GM12872 (cell line): ENCODE results near the gene ARHGAP23.

Source experiments
- TF ChIP-seq, protein P1 (sequence below): IDR thresholded peaks from 3 replicates; pipeline ENCODE4 v1.5.1; 2011; ENCODE audit warnings: low read depth, mild to moderate bottlenecking, low read length, moderate library complexity; ENCODE audit not compliant: insufficient read depth

ARHGAP23 gene

DNA sequence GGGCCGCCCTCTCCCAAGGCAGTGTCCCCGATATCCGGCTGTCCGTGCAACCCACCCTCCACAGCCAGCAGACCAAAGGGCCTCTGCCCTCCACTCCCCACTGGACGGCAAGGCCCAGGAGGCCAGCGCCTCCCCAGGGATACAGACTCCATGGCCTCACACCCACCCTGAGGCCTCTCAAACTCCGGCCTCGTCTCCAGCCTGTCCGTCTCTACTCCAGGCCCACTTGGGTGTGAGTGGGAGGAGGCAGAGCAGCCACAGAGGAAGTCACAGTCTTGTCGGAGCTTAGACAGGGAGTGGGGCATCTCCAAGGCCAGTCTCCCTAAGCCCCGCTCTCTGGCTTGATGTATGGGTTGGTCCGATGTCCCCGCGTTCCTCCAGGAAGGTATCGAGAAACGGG is 104.2 kb downstream of the ARHGAP23 start:
- TF ChIP-seq, protein P1, sequence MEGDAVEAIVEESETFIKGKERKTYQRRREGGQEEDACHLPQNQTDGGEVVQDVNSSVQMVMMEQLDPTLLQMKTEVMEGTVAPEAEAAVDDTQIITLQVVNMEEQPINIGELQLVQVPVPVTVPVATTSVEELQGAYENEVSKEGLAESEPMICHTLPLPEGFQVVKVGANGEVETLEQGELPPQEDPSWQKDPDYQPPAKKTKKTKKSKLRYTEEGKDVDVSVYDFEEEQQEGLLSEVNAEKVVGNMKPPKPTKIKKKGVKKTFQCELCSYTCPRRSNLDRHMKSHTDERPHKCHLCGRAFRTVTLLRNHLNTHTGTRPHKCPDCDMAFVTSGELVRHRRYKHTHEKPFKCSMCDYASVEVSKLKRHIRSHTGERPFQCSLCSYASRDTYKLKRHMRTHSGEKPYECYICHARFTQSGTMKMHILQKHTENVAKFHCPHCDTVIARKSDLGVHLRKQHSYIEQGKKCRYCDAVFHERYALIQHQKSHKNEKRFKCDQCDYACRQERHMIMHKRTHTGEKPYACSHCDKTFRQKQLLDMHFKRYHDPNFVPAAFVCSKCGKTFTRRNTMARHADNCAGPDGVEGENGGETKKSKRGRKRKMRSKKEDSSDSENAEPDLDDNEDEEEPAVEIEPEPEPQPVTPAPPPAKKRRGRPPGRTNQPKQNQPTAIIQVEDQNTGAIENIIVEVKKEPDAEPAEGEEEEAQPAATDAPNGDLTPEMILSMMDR = no peak

DNA sequence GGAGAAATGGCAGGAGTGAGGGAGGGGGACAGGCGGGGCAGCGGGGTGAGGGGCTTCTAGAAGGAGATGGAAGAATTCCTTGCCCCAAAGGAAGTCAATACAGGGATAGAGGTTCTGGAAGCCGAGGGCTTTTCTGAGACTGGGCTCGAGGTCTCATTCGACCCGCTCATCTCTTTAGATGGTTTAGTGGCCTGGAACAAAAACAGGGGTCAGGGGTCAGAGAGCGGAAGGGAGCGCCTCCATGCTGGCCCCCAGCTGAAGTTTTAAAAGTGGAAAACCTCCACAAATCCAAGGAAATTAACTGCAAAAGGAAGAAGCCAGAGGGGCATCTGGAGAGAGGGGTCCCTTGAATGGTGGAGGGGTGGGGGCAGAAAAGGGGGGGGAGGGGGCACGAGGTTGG is 105.0 kb downstream of the ARHGAP23 start:
- TF ChIP-seq, protein P1 = no peak

DNA sequence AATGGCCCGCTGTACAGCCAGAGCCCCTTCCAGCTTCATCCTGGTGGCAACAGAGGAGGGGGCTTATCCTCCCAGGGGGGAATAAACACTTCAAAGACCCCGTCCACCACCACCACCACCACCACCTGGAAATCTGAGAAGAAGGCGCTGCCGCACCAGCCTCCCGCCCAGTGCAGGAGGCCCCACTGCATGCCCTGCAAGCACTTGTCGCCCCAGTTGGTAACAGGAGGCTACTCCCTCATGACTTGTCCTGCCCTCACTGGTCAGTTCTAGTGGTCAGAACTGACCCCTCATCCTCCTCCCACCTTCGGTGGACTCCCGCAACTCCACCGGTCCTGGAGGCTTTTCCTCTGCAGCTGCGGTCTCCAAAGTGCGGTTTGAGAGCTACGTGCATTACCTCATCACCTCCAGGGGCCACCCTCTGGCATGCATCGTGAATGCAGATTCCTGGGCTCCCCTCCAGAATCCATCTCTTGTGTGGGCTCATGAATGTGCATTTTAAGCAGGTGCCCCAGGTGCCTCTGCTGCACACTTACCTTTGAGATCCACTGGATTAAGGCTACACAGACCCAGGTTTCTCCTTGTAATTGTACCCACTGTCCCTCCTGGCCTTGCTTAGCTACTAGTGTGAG is 105.7 kb downstream of the ARHGAP23 start:
- TF ChIP-seq, protein P1 = no peak

DNA sequence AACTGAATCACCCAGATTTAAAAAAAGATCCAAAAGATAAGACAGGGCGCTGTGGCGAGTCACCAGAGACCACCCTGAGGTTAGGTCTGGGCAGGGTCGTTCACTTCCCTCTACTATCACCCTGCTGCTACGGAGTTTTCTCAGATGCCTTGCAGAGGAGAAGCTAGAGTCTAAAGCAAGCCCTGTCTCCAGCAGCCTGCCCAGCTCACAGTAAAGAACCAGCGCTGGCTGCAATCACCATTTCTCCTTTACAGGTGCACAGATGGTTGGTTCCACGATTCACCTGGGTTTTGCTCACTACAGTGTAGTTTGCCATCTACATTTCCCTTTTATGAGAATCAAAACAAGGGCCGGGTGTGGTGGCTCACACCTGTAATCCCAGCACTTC is 106.2 kb downstream of the ARHGAP23 start:
- TF ChIP-seq, protein P1 = no peak

DNA sequence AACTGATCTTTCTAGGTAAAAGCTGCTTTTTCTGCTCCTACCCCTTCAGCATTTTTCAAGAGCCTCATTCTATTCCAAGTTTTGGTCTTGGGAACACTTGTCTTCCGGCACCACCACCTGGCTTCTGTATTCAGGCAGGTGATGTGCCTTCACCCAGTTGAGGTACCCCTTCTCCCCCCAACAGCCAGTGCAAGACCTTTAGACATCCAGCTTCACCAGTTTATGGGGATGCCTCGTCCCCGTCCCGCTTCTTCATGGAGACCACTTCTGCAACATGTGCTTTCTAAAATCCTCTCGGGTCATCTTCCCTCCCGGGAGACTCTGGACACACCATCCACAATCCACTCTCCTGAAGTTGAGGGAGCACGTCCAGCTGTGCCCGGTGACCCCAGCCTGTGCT is 107.6 kb downstream of the ARHGAP23 start:
- TF ChIP-seq, protein P1 = no peak

DNA sequence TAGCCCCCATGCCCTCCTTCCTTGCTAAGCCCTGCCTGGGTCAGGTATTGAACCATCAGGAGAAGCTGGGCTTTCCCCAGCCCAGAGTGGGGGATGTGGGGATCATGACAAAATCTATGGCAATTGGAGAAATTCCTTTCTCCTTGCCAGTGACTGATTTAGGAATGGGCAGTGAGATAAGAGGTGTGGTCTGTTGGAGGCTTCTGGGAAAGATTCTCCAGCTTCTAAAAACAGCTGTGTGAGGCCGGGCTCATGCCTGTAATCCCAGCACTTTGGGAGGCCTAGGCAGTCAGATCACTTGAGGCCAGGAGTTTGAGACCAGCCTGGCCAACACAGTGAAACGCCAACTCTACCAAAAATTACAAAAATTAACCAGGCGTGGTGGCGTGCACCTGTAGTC is 108.4 kb downstream of the ARHGAP23 start:
- TF ChIP-seq, protein P1 = no peak

DNA sequence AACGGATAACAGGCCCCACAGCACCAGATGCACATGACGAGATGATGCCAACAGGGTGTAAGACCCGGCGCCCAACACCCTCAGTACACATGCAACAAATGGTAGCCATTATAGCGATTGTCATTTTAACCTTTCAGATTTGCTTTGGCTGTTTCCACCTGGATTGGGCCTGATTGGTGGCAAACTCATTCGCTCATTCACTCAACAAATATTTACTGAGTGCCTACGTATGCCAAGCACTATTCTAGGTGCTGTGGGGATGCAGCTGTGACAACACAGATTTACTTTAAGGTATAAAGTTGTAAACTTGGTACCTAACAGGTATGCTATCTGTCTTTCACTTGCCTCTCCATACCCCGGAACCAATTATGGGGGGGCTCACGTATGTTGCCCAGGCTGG is 110.6 kb downstream of the ARHGAP23 start:
- TF ChIP-seq, protein P1 = no peak

DNA sequence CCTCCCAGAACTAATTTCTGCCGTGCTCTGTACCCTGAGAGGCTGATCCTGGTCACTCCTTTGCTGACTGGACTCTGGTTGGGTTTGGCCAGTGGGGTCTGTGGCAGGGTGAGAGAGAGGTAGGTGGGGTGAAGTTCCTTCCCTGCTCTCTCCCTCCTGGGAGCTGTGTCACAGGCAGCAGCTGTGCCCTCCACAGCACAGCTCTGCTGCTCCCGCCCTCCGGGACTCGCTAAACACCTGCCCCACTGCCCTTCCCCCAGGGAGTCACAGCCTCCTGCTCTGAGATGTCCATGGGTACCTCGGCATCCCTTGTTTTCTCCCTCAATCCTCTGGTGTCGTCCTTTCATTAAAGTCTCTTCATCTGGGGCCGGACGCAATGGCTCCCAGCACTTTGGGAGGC is 111.1 kb downstream of the ARHGAP23 start:
- TF ChIP-seq, protein P1 = no peak
